SU-DHL-6 (cell line): ENCODE measurements around the gene PTPRN2.

Source experiments
- CTCF ChIP-seq: fragments of 200-600 bp; sonication (generic); IDR thresholded peaks from one replicate; pipeline ENCODE4 v1.5.1; 2017; ENCODE audit warnings: antibody characterized with exemption, mild to moderate bottlenecking, low read length, moderate library complexity; ENCODE audit not compliant: insufficient read depth, poor library complexity, severe bottlenecking
- EZH2phosphoT487 ChIP-seq: fragments of 200-600 bp; sonication (generic), shearing (Covaris generic); conservative IDR thresholded peaks from 2 replicates; pipeline ENCODE4 v1.6.1; 2018; ENCODE audit warnings: mild to moderate bottlenecking, antibody characterized with exemption, low read length, moderate library complexity, mixed read lengths

- TF ChIP-seq CTCF = no peak
- no peak for TF ChIP-seq EZH2phosphoT487
Observed at GRCh38 chr7:158611541-158611940, 23.9 kb upstream of the PTPRN2 start.
